RKO (cell line): ENCODE measurements around the gene CPNE4.

Experiments
- DNase-seq: peaks from one replicate; pipeline ENCODE4 v3.0.0-alpha.2; 2016; ENCODE audit warnings: low spot score

CPNE4 gene

DNA sequence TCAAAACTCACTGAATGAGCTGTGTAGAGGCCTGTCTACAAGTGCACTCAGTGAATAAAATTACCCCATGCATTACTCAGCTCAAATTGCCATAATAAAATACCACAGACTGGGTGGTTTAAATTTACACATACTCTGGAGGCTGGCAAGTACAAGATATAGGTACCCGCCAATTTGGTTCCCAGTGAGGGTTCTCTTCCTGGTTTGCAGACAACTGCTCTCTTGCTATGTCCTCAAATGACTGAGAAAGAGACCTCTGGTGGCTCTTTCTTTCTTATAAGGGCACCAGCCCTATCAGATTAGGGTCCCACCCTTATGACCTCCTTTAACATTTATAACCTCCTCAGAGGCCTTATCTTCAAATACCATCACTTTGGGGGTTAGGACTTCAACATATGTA, 237.0 kb downstream of the CPNE4 start:
- DNase-seq, result no peak

DNA sequence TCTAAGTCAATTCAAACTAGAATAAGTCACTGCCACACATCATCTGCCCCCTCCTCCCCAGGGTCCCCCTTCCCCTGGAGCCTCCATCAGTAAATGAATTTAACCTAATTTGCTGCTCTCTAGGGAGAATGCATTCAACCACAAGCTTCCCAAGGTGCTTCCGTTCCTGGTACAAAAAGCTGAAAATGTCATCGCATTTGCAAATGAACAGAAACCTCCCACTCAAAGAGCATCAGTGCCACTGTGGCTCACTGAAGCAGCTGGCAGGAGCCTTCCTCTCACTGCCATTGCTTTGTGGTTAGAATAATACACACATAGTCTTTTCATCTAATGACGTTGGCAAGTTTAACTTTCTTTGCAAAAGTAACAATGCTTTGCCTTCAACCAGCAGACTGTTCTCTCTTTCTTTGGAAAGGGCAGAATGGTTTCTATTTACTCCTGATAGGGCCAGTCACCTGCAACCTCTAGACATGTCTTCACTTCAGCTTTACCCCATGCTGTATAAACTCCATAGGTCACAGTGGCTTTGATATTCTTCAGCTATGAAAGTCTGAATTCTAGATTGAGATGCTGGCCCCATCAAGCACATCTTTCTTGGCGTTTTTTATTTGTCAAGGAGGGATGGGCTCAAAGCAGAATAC, 238.1 kb downstream of the CPNE4 start:
- DNase-seq, result no peak

DNA sequence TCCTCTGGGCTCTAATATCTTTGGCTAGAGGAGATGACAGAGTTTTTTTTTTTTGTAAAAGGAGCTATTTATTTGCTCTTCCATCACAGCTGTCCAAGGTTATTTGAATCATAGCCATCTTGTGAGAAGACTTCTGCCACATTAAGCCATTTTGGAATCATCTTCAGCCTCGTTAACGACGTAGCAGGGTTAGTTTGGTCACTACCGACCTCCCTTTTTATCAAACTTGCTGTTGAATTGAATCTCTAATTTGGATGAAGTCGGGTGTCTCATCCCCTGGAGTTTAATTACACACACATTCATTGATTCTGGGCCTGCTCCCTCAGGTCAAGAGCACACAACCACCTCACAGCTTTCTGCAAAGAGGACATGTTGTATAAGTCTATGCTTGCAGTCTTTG, 238.7 kb downstream of the CPNE4 start:
- DNase-seq, result no peak

DNA sequence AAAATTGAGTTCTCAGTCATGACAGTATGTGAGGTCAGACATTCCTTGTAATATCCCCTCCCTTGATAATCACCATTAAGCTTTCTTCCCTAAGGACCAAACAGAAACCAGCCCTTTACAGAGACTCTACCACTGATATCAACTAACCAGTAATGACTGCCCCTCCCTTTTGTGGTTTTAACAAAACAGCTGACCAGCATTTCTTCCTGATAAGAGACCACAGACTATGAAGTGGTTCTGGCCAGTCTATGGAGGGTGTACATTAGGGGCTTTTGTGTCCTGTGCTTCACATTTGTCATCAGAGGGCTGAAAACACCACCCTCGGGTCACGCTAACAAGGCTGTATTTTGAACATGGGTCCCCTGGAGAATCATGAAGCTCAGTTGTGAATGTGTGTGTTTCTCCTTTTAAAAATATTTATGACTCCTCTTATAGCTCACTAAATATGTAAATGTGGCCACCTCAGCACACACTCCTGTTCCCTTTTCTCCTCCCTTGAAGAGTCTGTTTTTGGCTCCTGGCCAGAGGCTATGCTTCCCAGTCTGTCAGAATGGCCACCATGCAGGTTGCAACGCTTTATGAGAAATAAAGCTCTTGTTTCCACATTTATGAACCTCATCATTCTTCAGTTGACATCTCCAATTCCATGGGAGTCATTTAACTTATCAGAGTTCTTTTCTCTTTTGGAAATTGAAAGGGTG, 239.3 kb downstream of the CPNE4 start:
- DNase-seq, result no peak

DNA sequence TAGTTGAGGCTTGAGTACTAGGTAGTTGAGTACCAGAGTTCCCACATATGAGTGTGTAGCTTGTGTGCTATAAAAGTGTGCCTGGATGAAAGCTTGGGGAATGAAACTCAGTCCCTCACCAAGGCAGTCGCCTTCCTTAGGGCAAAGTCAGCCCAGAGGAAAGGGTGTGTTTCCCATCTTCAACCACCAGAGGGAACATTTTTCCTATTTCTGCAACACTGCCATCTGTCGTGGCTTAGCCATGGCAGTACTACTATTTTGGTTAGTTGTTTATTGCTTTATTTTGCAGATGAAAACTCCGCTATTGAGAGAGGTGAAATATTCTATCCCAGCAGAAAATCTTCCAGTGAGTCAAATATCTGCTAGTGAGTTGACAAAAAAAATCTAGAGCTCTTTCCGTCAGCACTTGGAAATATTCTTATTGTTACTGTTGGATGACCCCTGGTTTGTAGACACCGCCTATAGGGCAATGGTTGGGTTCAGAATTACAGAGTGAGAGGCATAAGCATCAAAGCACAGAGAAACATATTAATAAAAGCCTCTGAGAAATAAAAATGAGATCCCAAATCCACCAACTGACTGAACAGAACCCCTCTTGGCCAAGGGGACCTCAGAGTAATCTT, 239.9 kb downstream of the CPNE4 start:
- peak; percentile 65 for DNase-seq

DNA sequence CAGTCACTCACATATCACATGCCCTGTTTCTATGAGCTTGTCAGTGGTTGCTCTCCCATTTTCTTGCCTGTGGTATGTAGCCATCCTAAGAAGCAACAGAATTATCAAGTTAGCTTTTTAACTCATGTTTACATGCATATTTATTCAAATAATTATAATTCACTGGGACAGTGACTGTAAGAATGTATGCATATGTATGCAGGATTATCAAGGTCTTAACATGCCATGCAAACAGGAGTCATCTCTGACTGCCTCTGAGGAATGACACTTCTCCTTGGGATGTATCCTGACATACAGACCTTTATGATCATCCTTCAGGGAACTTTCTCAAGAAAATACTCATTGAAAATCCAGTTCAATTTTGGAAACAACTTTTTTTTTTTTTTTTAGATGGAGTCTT, 240.9 kb downstream of the CPNE4 start:
- DNase-seq, result no peak

DNA sequence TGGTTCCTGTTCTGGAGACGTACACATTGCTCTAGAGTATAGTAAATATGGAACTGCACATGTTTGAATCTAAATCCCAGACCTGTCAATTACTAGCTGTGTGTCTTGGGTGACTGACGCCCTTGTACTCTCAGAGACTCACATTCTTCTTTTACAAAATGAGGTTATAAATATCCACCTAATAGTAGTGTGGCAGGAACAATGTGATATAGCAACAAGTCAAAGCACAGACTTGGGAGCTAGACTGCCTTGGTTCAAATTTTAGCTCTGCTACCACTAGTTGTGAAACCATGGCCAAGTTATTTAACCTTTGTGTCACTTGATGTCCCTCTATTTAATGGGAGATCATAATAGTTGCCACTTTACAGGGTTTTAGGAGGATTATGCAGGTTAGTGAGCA, 245.6 kb downstream of the CPNE4 start:
- DNase-seq, result no peak

DNA sequence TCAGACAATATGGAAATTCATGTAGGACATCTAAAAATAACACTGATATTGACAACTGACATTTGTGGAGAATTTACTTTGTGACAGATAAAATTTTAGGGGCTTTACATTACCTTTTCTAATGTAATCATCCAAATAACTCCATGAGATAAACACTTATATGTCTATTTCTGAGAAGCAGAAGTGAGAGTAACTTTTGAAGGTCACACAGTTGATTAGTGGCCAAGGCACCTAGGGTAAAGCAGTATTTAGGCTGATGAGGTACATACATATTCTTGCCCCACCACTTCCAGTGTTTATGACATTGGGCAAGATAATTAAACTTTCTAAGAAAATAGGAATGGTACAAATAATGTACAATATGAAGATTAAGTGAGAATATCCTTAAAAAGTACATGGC, 248.4 kb downstream of the CPNE4 start:
- no peak for DNase-seq

DNA sequence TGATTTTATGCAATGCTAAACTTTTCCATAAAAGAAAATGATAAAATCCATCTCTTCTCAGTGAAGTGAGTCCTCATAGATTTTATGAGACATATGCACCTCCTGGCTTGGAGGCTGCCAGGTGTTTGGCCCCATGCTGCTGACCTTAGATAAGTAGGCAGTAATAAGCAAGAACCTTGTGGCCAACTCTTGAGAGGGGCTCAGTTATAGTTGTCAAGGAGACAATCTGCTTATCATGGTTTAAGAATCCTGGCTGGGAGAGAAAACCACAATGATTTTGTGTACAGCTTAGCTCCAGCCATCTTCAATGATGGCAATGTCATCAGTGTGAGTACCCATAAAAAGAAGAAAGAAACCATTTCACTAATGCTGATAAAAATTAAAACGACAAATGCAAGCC, 252.1 kb downstream of the CPNE4 start:
- no peak for DNase-seq

DNA sequence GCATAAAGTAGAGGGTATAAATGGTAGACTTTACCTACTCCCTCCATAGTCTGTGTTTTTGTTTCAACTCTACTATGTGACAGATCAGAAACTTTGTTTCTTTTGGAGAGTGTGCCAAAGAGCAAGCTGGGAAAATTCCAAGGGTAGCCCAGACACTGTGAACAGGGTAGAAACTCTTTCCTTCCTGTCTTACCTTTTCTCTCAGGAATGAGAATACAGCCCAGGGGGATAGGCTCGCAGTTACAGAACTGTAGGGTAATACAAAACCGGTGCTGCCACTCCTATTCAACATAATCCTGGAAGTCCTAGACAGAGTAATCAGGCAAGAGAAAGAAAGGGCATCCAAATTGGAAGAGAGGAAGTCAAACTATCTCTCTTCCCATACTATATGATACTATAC, 256.3 kb downstream of the CPNE4 start:
- no peak for DNase-seq

DNA sequence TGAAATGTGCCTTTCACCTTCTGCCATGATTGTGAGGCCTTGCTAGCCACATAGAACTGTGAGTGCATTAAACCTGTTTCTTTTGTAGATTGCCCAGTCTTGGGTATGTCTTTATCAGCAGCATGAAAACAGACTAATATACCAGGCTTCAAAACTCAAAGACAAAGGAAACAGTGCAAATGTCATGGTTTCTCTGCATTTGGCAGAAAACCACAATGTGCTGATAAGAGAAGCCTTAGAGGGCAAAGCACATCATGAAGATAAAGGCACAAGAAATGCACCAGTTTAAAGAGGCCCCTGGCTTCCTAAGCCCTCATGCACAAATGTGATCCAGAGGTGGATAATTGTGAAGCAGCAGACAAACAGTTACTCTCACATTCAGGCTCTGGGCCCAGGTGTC, 259.2 kb downstream of the CPNE4 start:
- no peak for DNase-seq

DNA sequence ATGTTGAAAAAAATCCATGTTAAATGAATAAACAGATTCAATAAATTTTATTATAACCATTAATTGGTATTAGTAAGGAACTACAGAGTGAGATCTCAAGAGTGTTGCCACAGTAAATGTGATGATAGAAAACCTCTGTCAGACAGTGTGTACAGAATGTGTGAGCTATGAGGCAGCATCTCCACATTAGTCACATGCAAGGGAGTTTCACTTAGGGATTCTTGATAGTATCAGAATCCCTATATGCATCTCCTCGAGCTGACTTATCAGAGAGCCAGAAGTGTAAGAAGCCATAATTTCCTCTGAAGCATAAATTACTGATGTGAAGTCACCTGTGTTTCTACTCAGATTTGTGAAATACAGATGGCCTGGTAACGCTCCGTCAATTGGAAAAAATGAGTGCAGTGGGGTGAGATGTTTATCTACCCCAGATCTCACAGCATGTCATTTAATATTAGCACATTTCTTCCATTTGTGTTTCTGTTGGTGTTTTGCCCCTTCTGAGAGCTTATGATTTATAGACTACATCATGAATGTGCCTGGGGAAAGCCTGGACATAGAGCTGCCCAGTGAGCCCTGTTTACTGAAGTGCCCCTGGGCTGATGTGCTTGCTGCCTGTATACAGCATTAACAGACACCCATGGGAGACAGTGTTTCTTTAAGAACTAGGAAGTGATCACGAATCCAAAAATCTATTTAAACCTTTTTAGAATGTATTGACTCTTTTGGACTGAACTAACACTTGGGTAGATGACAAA, 262.4 kb downstream of the CPNE4 start:
- no peak for DNase-seq

DNA sequence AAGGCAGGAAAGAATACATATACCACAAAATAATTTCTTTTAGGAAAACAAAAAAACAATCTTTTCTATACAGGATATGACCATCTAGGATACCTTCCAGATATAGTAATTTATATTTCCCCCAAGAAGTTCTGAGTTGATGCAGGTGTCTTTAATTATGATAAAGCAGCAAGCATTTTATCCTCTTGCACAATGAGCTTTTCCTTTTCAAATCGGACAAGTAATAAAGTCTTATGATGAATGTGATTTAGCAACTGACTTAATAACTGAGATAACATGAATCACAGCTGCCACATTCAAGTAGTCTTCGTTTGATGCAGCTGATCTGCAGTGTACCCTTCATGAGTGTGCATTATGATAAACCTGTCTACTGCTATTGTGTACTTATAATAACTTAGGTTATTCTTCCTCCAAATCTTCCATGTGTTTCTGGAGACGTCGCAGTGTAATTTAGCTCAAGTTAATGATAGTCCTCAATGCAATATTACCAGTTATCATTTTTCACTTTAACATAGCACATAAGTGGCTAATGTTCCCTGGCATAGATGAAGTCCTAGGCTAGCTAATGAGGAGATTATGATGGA, 271.7 kb downstream of the CPNE4 start:
- no peak for DNase-seq

DNA sequence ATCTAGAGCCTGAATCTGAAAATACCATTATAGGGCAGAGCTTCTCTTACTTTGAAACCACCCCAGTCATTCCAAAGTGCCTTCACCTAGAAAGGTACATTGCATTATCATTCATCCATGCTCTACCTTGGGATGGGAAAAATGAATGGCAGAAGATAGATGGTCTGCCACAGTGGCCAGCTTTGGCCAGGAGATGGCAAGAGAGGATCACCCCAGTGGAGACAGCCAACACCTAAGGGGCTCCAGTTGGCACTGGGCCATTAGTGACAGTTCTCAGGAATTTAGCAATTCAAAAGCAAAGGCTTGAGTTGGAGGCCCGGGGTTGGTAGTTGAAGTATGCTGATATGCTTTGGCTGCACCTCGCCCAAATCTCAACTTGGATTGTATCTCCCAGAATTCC, 278.4 kb downstream of the CPNE4 start:
- DNase-seq, result no peak

DNA sequence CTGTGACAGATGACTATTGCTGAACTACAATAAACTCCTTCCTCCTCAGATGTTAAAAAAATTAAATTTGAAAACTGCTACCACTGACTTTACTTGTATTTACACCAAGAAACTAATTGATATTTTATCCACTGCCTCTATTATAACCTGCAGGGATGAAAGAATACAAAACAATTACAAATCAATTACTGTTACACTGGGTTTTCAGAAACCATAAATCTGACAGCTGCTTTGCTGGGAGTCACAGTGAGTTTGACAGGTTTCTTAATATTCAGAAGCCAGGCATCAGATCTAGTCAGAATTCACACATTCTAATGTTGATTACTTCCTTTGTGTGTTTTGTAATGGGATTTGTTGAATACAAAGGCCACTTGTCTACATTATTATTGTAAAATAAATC, 279.4 kb downstream of the CPNE4 start:
- no peak for DNase-seq

DNA sequence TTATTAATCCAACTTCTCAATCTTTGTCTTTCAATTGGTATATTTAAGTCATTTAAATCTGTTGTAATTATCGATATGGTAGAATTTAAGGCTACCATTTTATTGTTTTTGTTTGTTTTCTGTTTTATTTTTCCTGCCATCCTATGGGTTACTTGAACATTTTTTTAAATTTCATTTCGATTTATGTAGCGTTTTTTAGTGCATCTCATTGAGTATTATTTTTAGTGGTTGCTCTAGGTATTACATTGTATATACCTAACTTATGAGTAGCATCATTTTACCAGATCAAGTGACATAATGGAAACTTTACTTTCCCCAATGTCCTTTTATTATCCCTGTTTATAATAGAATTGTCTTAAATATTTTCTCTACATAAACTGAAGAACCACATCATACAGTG, 284.6 kb downstream of the CPNE4 start:
- no peak for DNase-seq

DNA sequence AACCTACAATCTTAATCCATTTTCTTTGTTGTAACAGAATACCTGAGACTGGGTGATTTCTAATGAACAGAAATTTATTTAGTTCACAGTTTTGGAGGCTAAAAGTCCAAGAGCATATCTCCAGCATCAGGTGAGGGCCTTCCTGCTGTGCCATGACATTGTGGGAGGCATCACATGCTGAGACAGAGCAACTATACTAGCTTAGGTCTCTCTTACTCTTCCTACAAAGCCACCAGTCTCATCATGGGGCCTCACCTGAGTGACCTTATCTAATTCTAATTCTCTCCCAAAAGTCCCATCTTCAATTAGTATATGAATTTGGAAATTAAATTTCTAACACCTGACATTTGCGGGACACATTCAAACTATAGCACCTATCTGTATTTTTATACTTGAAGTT, 285.0 kb downstream of the CPNE4 start:
- no peak for DNase-seq

DNA sequence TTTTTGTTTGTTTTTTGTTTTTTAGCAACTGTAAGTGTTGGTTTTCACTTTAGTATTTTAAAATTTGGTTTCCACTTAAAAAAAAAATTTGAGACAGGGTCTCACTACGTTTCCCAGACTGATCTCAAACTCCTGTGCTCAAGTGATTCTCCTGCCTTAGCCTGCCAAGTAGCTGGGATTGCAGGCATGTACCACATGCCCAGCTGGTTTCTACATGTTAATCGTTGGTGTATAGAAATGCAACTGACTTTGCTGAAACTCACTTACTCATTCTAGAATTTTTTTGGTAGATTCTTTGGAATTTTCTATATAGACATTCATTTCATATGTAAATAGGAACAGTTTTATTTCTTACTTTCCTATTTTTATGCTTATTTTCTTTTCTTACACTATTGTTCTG, 287.3 kb downstream of the CPNE4 start:
- DNase-seq, result no peak

DNA sequence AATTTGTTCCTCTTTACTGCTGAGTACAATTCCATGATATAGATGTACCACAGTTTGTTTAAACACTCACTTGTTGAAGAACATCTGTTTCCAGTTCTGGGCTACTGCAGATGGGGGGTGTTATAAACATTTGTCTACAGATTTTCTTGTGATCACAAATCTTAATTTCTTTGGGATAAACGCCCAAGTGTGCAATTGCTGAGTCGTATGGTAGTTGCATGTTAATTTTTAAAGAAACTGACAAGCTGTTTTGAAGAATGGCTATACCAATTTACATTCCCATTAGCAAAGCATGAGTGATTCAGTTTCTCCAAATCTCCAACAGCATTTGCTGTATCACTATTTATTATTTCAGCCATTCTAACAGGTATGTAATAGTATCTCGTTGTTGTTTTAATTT, 290.0 kb downstream of the CPNE4 start:
- DNase-seq, result no peak

DNA sequence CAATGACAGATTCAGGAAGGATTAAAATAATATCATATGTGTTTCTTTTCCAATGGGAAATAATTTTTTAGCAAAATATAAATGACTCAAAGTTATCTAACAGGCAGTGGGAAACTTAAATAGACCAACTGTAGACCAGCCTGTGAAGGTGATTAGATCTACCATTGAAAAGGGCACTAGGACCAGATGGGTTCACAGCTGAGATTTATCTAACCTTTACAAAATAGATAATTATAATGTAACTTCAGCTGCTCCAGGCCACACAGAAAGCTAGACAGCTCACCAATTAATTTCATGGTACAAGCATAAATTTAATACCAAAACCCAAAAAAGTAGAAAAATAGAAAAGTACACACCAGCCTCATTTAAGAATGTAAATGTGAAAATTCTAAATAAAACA, 291.7 kb downstream of the CPNE4 start:
- no peak for DNase-seq

DNA sequence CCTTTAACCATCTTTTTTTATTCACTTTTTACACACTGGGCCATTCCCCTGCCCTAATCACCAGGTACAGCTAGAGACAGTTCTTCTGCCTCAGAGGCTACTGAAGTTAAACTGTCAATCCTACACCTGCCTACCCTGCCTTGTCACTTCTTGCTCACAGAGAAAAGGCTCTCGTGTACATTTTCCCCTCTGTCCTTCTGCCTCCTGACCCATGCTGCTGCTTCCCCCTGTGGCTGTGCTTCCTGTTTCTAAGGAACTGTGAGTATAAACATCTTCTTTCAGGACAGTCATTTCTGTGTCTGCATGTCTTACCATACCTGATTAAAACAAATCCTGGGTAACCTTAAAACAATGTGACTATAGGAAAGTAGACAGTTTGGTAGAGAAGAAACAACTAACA, 295.6 kb downstream of the CPNE4 start:
- DNase-seq, result no peak

DNA sequence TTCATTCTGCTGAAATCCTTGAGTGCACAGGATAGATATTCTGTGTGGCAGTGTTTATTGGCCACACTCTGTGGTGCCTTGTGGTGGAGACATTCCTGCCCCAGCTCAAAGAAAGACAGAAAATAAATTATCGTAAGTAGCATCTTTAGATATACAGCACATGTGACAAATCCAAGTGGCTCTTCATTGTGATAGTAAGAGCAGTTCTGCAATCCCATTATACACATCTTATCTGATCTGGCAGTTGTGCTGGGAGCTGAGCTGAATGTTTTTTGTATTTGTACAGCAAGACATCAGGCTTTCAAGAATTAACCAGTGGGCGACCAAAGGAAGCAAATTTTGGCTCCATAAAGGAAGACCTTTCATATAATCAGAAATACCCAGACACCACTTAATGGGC, 296.7 kb downstream of the CPNE4 start:
- no peak for DNase-seq

DNA sequence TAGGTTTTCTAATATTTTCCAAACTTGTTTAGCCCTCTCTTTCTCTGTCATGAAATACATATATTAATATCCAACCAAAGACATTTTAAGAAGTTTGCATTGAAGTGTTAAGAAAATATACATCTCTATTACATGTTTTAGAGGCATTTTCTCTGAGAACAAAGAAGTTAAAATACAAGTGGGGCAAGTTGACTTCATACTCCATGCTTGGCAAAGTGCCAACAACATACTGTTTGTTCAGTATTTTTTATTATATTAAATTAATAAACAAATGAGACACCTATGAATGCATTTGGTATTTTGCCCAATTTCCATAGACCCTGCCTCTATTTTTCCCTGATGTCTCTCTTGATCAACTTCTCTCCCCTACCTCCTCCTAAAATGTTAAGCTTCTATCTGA, 299.3 kb downstream of the CPNE4 start:
- DNase-seq, result no peak
